ENCODE data around the gene MIS12.

MIS12 gene

DNA sequence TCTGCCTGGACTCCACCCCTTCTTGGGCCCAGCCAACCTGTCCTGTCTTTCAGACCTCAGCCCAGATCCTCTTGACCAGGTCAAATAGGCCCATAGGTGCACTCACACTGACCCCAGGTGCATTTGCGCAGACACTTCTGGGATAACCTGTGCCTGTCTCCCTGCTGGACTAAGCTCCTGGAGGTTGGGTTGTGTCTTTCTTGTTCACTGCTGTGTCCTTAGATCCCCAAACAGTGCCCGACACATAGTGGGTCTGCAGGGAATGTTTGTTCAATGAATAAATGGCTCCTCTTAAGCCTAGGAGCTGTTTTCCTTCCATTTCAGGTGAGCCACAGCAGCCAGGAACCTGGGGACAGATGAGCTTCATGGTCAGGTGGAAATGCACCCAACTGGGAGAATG, 49.1 kb downstream of the MIS12 start:
- DNase-seq (ENCODE audit: low read depth): no peak

DNA sequence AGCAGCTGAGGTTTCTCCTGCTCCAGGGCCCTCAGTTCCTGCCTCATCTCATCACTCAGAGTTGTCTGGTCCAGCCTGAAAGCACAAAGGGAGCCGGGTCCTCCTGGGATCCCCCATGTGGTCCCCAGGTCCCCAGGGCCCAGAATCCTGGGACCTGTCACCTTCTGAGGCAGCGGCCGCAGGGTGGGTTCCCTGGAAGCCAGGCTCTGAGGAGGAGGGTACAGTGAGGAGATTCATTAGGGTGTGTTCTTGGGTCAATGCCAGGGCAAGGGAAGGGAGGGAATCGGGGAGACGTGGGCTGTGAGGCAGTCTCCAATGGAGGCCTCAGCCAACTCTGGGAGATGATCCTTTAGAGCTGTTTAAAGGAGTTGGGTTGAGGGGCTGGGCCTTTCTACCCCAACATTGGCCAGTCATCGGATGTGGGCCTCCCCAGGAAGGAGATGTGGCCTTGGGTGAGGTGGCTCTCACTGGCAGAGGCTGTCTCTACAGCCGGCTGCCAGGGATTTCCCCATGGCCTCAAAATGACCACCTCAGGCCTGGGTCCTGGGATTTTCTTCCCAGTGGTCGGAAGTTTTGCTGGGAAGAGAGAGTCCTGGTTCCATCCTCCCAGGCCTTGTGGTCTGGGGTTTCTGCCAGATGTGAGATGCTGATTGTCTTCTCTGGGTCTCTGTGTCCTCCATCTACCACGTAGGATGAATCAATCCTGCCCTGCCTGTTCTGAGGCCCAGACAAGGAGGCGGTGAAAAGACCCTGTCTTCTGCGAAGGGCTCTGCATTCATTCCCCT, 50.7 kb downstream of the MIS12 start:
- DNase-seq (ENCODE audit: low read depth): no peak

DNA sequence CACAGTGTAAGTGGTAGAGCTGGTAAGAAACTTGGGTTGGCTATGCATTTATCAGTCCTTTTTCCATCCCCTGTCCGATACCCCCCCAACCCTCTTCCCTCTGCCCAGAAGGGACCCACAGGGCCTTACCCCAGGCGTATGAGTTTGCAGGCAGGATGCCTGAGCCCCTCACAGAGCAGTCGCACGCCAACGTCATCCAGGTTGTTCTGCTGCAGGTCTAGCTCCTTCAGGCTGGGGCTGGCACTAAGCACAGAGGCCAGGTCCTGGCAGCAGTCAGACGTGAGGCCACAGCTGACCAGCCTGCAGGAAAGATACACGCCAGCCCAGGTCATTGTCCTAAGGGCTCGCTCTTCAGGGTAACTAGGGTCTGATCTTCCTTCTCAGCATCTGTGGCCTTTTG, 52.9 kb downstream of the MIS12 start:
- DNase-seq (ENCODE audit: low read depth): no peak

DNA sequence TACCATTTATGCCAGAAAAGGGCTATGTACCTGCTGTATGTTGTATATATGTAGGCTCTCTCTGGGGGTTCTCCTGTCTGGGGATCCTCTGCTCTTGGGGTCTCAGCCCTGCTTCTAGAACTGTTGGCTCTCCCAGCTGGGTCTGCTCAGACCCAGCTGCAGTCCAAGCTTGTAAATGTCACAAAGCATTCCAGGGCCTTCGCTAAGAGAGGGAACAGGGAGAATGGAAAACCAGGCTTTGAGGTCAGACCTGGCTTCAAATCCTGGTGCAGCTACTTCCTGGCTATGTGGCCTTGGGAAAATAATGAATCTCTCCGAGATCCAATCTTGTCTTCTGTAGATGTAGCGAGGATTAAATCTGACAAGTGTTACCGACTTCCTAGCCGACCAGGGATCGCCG, 54.0 kb downstream of the MIS12 start:
- no peak for DNase-seq (ENCODE audit: low read depth)
